BJ (cell line): ENCODE measurements around the gene KEL. TPM values are rescaled to one million over a fixed set of nuclear protein-coding genes. Genes with fewer than 3 reads are reported as not detected.

Source experiments
- CTCF ChIA-PET: fragments of 350-600 bp; formaldehyde crosslinking; extraction: SDS; loops from one replicate; lab custom pipeline; 2021; ENCODE audit warnings: antibody characterized with exemption, inconsistent platforms; lab: Yijun Ruan, JAX
- POLR2A ChIA-PET: fragments of 300-600 bp; sonication (Branson Sonifier 250); formaldehyde crosslinking; extraction: SDS; loops from one replicate; lab custom pipeline; 2021; ENCODE audit warnings: antibody characterized with exemption; lab: Charles Lee
- DNase-seq: peaks from one replicate; pipeline ENCODE4 v3.0.0-alpha.2; 2011; ENCODE audit warnings: low read depth
- H3K27me3 ChIP-seq: 2 replicates; pipeline ENCODE4 v1.6.0; 2011; ENCODE audit warnings: low read length; ENCODE audit not compliant: control insufficient read depth, insufficient read depth
- H3K36me3 ChIP-seq: 2 replicates; pipeline ENCODE4 v1.5.1; 2011; ENCODE audit warnings: low read length; ENCODE audit not compliant: control insufficient read depth, insufficient read depth
- H3K4me3 ChIP-seq: 2 replicates; pipeline ENCODE4 v1.5.1; 2011; ENCODE audit warnings: low read depth, mild to moderate bottlenecking, control low read depth, low read length
- CTCF ChIP-seq: IDR thresholded peaks from 2 replicates; pipeline ENCODE4 v1.5.1; 2011; ENCODE audit warnings: low read depth, mild to moderate bottlenecking, control low read depth, inconsistent platforms, low read length, moderate library complexity; ENCODE audit not compliant: insufficient read depth
- polyA plus RNA-seq: library from polyadenylated mRNA; depleted of rRNA; stranded (reverse); fragments of >200 nt; gene quantifications from 2 replicates; pipeline ENCODE4 v1.2.3, GENCODE V29; 2011

The KEL gene
- polyA plus RNA-seq, 1 experiment: 0.31 TPM

GRCh38 chr7:142908921-142909890, 53.0 kb downstream of the KEL start:
- no peak for DNase-seq
- ChIA-PET CTCF (interaction anchor here (0.6 to 0.9 kb wide), 2 partner anchors 8 to 93 kb away, joined by 3 read pairs; no protein-coding TSS in a partner anchor), POLR2A (no interaction called here)

GRCh38 chr7:142908290-142908689, 53.9 kb downstream of the KEL start:
- TF ChIP-seq CTCF: no peak
- CTCF ChIA-PET: no interaction called here
- POLR2A ChIA-PET: no interaction called here
- no peak for DNase-seq
- Histone ChIP-seq H3K36me3 (no peaks in the 10 kb centered on the region), H3K4me3 (no peak overlapping the region), H3K27me3 (no peaks in the 10 kb centered on the region)

More at GRCh38 chr7:142908921-142909890, 53.0 kb downstream of the KEL start:
- no peaks in the 10 kb centered on the region for H3K36me3 ChIP-seq
- H3K4me3 ChIP-seq: no peak overlapping the region
- H3K27me3 ChIP-seq: no peaks in the 10 kb centered on the region
- 0 out of 2 replicates have a peak, but pooled peaks have one; percentile 21 for TF ChIP-seq CTCF

- ChIA-PET CTCF (no interaction called here), POLR2A (no interaction called here)
- DNase-seq: no peak
- Histone ChIP-seq H3K27me3 (no peaks in the 10 kb centered on the region), H3K4me3 (no peak overlapping the region), H3K36me3 (no peaks in the 10 kb centered on the region)
- no peak for TF ChIP-seq CTCF
Measured at GRCh38 chr7:142906643-142907042, 55.5 kb downstream of the KEL start.

GRCh38 chr7:142905759-142906158, 56.4 kb downstream of the KEL start:
- Histone ChIP-seq H3K27me3 (no peaks in the 10 kb centered on the region), H3K36me3 (no peaks in the 10 kb centered on the region), H3K4me3 (no peak overlapping the region)
- no peak for TF ChIP-seq CTCF
- no peak for DNase-seq
- ChIA-PET POLR2A (no interaction called here), CTCF (no interaction called here)

GRCh38 chr7:142904128-142904527, 58.0 kb downstream of the KEL start:
- TF ChIP-seq CTCF: no peak
- POLR2A ChIA-PET: no interaction called here
- no peak for DNase-seq
- Histone ChIP-seq H3K36me3 (no peaks in the 10 kb centered on the region), H3K27me3 (no peaks in the 10 kb centered on the region), H3K4me3 (no peak overlapping the region)
- CTCF ChIA-PET: interaction anchor here (0.9 kb wide), 1 partner anchor 100 kb away, joined by 3 read pairs; no protein-coding TSS in a partner anchor
